CD4-positive, alpha-beta T cell treated with Interleukin-4 for 4 hours (primary cell): ENCODE measurements around the gene PIP5K1B.
"Not testable (repeated sequence)": the region's sequence is repeated elsewhere in the genome, so short reads cannot be mapped to it uniquely, and the experiment has no call there.

ENCODE experiments used
- DNase-seq: peaks from one replicate; pipeline ENCODE4 v3.0.0-alpha.2; 2020

Gene PIP5K1B

GRCh38 chr9:69040646-69041045, 335.6 kb downstream of the PIP5K1B start:
- DNase-seq: no peak

GRCh38 chr9:69044240-69045219, 339.5 kb downstream of the PIP5K1B start:
- no peak for DNase-seq

GRCh38 chr9:69045821-69046220, 340.8 kb downstream of the PIP5K1B start:
- DNase-seq: no peak

GRCh38 chr9:69046723-69047122, 341.7 kb downstream of the PIP5K1B start:
- no peak for DNase-seq

GRCh38 chr9:69047371-69047770, 342.3 kb downstream of the PIP5K1B start:
- no peak for DNase-seq

- no peak for DNase-seq
Observed at GRCh38 chr9:69049094-69049493, 344.1 kb downstream of the PIP5K1B start.

- not testable (repeated sequence) for DNase-seq
Observed at GRCh38 chr9:69050936-69051335, 345.9 kb downstream of the PIP5K1B start.

- DNase-seq: no peak
Observed at GRCh38 chr9:69054989-69055388, 349.9 kb downstream of the PIP5K1B start.

- DNase-seq: no peak
Observed at GRCh38 chr9:69056191-69056815, 351.3 kb downstream of the PIP5K1B start.

- DNase-seq: no peak
Observed at GRCh38 chr9:69058101-69058500, 353.1 kb downstream of the PIP5K1B start.
